ENCODE measurements around the gene RPL10. TPM values are rescaled to one million over a fixed set of nuclear protein-coding genes. Genes with fewer than 3 reads are reported as not detected.

RPL10 gene
- total and polyA plus RNA-seq, 9 of the 15 experiments (the other 6 are each of a cell fraction or from before 2014, with no cell fraction given), result 3,774 to 7,600 (median 5,014) TPM

GRCh38 chrX:154443992-154444754 lies 46.0 kb downstream of the RPL10 start, which contains the start of gene FAM50A (continued):
- TF ChIP-seq ZNF449 (CRISPR knock-in tag; IDR thresholded peaks at IDR 0.05) (no peak), HDAC3 (IDR thresholded peaks at IDR 0.05; ENCODE audit: borderline replicate concordance, partially characterized antibody) (no peak), ZNF384 (IDR thresholded peaks at IDR 0.05; ENCODE audit: low read depth, low read length) (no peak), ATF3 (IDR thresholded peaks at IDR 0.05) (no peak), ATF3 (CRISPR knock-in tag; conservative IDR thresholded peaks at IDR 0.05) (no peak), E4F1 (CRISPR knock-in tag; IDR thresholded peaks at IDR 0.05; ENCODE audit: borderline replicate concordance) (no peak), SOX6 (IDR thresholded peaks at IDR 0.05) (no peak), DPF2 (IDR thresholded peaks at IDR 0.05) (no peak), POLR2B (IDR thresholded peaks at IDR 0.05; ENCODE audit: low read depth, partially characterized antibody) (no peak), USF2 (CRISPR knock-in tag; IDR thresholded peaks at IDR 0.05) (peak; percentile 55), HMG20A (CRISPR knock-in tag; conservative IDR thresholded peaks at IDR 0.05) (no peak), MTA1 (IDR thresholded peaks at IDR 0.05; ENCODE audit: borderline replicate concordance) (no peak), TFAM (CRISPR knock-in tag; conservative IDR thresholded peaks at IDR 0.05) (no peak), CBX1 (IDR thresholded peaks at IDR 0.05; ENCODE audit: low read depth) (no peak), VEZF1 (CRISPR knock-in tag; IDR thresholded peaks at IDR 0.05) (peak; percentile 55), ATF2 (CRISPR knock-in tag; IDR thresholded peaks at IDR 0.05) (no peak), MCM5 (IDR thresholded peaks at IDR 0.05; ENCODE audit: low read depth) (no peak), ZFX (CRISPR knock-in tag; IDR thresholded peaks at IDR 0.05) (peak; percentile 53), NFYB (IDR thresholded peaks at IDR 0.05; ENCODE audit: extremely low read depth, insufficient read length) (no peak)

Measured in K562 (cell line).